ENCODE measurements around the gene TCEANC2.
A peak's percentile ranks its signal among the peaks of the same experiment; 100 is the strongest.
"Not testable (repeated sequence)": the region's sequence is repeated elsewhere in the genome, so short reads cannot be mapped to it uniquely, and the experiment has no call there.

TCEANC2 gene

GRCh38 chr1:54045496-54045895 lies 7.9 kb upstream of the TCEANC2 start:
- TF ChIP-seq CREB5 (CRISPR knock-in tag; IDR thresholded peaks at IDR 0.05; ENCODE audit: low read depth) (no peak), TOX (CRISPR knock-in tag; IDR thresholded peaks at IDR 0.05; ENCODE audit: borderline replicate concordance) (no peak), ZNF8 (CRISPR knock-in tag; IDR thresholded peaks at IDR 0.05) (no peak), ZC3H10 (CRISPR knock-in tag; IDR thresholded peaks at IDR 0.05) (no peak), ZFP30 (CRISPR knock-in tag; IDR thresholded peaks at IDR 0.05) (no peak), PPARA (CRISPR knock-in tag; IDR thresholded peaks at IDR 0.05; ENCODE audit: borderline replicate concordance) (no peak), TCF4 (CRISPR knock-in tag; IDR thresholded peaks at IDR 0.05; ENCODE audit: borderline replicate concordance) (no peak), ZNF70 (CRISPR knock-in tag; IDR thresholded peaks at IDR 0.05) (no peak), ARNTL (CRISPR knock-in tag; IDR thresholded peaks at IDR 0.05; ENCODE audit: borderline replicate concordance, low read depth) (no peak), ISL1 (CRISPR knock-in tag; IDR thresholded peaks at IDR 0.05) (no peak), CSDC2 (CRISPR knock-in tag; IDR thresholded peaks at IDR 0.05) (no peak), RARB (CRISPR knock-in tag; IDR thresholded peaks at IDR 0.05) (no peak), OSR1 (CRISPR knock-in tag; IDR thresholded peaks at IDR 0.05) (no peak), ZFP3 (CRISPR knock-in tag; IDR thresholded peaks at IDR 0.05) (no peak), POU6F1 (CRISPR knock-in tag; IDR thresholded peaks at IDR 0.05; ENCODE audit: borderline replicate concordance, low read depth) (no peak), ESRRG (CRISPR knock-in tag; IDR thresholded peaks at IDR 0.05) (no peak), ZNF565 (CRISPR knock-in tag; conservative IDR thresholded peaks at IDR 0.05; ENCODE audit: low read depth) (no peak), GLIS3 (CRISPR knock-in tag; IDR thresholded peaks at IDR 0.05) (no peak)
- no peak for ATAC-seq

- TF ChIP-seq TCF4 (CRISPR knock-in tag; IDR thresholded peaks at IDR 0.05; ENCODE audit: borderline replicate concordance) (peak; percentile 48; the same call in 1 of the 2 replicates), SNAI2 (CRISPR knock-in tag; IDR thresholded peaks at IDR 0.05) (no peak)
- ATAC-seq: no peak; the same call in 2 of the 3 replicates
Measured at GRCh38 chr1:54046671-54047383, 6.6 kb upstream of the TCEANC2 start.

GRCh38 chr1:54047384-54048305 lies 5.8 kb upstream of the TCEANC2 start:
- no peak for ATAC-seq
- 0 out of 2 replicates have a peak, but pooled peaks have one; percentile 4 for TF ChIP-seq TCF4 (CRISPR knock-in tag; IDR thresholded peaks at IDR 0.05; ENCODE audit: borderline replicate concordance)
- TF ChIP-seq PPARA (CRISPR knock-in tag; IDR thresholded peaks at IDR 0.05; ENCODE audit: borderline replicate concordance): no peak
- TF ChIP-seq ARNTL (CRISPR knock-in tag; IDR thresholded peaks at IDR 0.05; ENCODE audit: borderline replicate concordance, low read depth): no peak
- TF ChIP-seq CSDC2 (CRISPR knock-in tag; IDR thresholded peaks at IDR 0.05): no peak
- no peak for TF ChIP-seq POU6F1 (CRISPR knock-in tag; IDR thresholded peaks at IDR 0.05; ENCODE audit: borderline replicate concordance, low read depth)
- no peak for TF ChIP-seq ZC3H10 (CRISPR knock-in tag; IDR thresholded peaks at IDR 0.05)

GRCh38 chr1:54050435-54050834 lies 3.0 kb upstream of the TCEANC2 start:
- ATAC-seq: not testable (repeated sequence)

- no peak for ATAC-seq
- TF ChIP-seq ZNF70 (CRISPR knock-in tag; IDR thresholded peaks at IDR 0.05): no peak
- TF ChIP-seq CSDC2 (CRISPR knock-in tag; IDR thresholded peaks at IDR 0.05): no peak
- TF ChIP-seq ZNF8 (CRISPR knock-in tag; IDR thresholded peaks at IDR 0.05): no peak
- TF ChIP-seq PATZ1 (CRISPR knock-in tag; IDR thresholded peaks at IDR 0.05; ENCODE audit: borderline replicate concordance): no peak
- TF ChIP-seq ZFP30 (CRISPR knock-in tag; IDR thresholded peaks at IDR 0.05): no peak
- TF ChIP-seq OSR1 (CRISPR knock-in tag; IDR thresholded peaks at IDR 0.05): no peak
- TF ChIP-seq ISL1 (CRISPR knock-in tag; IDR thresholded peaks at IDR 0.05): no peak
- no peak for TF ChIP-seq CSRNP3 (CRISPR knock-in tag; IDR thresholded peaks at IDR 0.05)
- no peak for TF ChIP-seq RARB (CRISPR knock-in tag; IDR thresholded peaks at IDR 0.05)
- TF ChIP-seq SNAI2 (CRISPR knock-in tag; IDR thresholded peaks at IDR 0.05): no peak
- no peak for TF ChIP-seq POU6F1 (CRISPR knock-in tag; IDR thresholded peaks at IDR 0.05; ENCODE audit: borderline replicate concordance, low read depth)
- TF ChIP-seq TOX (CRISPR knock-in tag; IDR thresholded peaks at IDR 0.05; ENCODE audit: borderline replicate concordance): no peak
Measured at GRCh38 chr1:54051933-54052430, 1.4 kb upstream of the TCEANC2 start.

Data from SK-N-SH treated with all-trans-retinoic acid at 6 μM for 48 hours (cell line).